Measurements from ENCODE around the gene CYYR1. TPM values are rescaled to one million over a fixed set of nuclear protein-coding genes. Genes with fewer than 3 reads are reported as not detected.

The CYYR1 gene
- total and polyA plus RNA-seq, 7 experiments from 2014 or later = not detected

DNA sequence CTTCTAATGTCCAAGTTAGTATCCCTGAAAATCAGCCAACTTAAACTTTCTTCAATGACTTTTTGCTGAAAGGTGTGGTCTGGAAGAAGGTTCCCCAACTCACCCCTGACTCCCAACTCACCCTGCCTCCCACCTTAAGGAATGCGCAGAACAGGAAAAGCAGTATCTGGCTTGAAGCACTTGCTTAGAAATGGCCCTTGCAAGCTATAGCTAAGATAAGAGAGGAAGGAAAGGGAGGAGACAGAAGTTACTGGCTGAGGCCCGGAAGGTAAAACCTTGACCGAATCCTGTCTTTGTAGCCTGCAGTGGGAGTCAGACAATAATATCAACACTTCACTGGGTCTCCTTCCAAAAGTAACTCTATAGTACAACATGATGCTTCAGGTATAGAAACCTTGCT lies 2.9 kb downstream of the CYYR1 start:
- CTCF ChIA-PET = no interaction called here
- H3K27ac Mint-ChIP-seq = no peak overlapping the region

DNA sequence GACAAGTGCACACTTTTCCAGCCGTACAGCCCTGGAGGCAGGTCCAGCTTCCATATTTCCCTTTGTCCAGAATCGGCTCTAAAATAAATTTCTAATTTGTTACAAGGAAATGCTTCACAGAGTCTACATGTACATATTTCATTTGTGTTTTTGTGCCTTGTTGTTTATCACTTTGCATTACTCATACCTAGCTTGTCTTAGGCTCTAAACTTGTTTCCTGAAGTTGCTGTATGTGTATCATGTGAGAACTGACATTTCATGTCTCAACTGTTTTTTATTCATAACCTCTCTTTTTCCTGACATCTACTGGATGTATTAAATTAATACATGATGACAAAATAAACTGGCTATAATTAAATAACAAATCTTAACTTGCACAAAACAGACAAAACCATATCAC lies 7.5 kb downstream of the CYYR1 start:
- Mint-ChIP-seq H3K4me3 (no peak overlapping the region), H3K9me3 (peaks cover 0 to 10% (median 0%) of the 10 kb centered on the region in 11 donors), H3K27me3 (peaks cover 4 to 23% (median 21%) of the 10 kb centered on the region in 5 donors), H3K4me1 (no peaks in the 10 kb centered on the region), H3K27ac (no peak overlapping the region), H3K36me3 (no peaks in the 10 kb centered on the region)
- DNase-seq (no peak), ATAC-seq (no peak)
- Histone ChIP-seq H3K9me3 (ENCODE audit: control insufficient read depth in 2 of 3, low read length in 3 of 3) (no peaks in the 10 kb centered on the region), H3K27ac (ENCODE audit: low read depth, low read length) (no peak overlapping the region), H3K4me3 (ENCODE audit: low read length) (no peak overlapping the region), H3K36me3 (ENCODE audit: control insufficient read depth in 2 of 3, insufficient read depth in 3 of 3, low read length in 3 of 3) (no peaks in the 10 kb centered on the region), H3K27me3 (ENCODE audit: control insufficient read depth in 2 of 2, insufficient read depth in 2 of 2, low read length in 2 of 2) (no peaks in the 10 kb centered on the region), H3K4me1 (ENCODE audit: control insufficient read depth in 2 of 2, insufficient read depth in 2 of 2, low read length in 2 of 2) (no peaks in the 10 kb centered on the region)
- ChIA-PET CTCF (no interaction called here), POLR2A (no interaction called here)
- intact Hi-C loops (cut with micrococcal nuclease) = no loop called here

More for the DNA sequence above, 2.9 kb downstream of the CYYR1 start:
- peaks cover 0 to 36% (median 10%) of the 10 kb centered on the region in 11 donors for H3K9me3 Mint-ChIP-seq
- H3K27ac ChIP-seq (ENCODE audit: low read depth, low read length) = no peak overlapping the region
- no peak overlapping the region for H3K4me3 ChIP-seq (ENCODE audit: low read length)
- H3K4me1 ChIP-seq (ENCODE audit: control insufficient read depth in 2 of 2, insufficient read depth in 2 of 2, low read length in 2 of 2) = no peaks in the 10 kb centered on the region
- no peak overlapping the region for H3K4me3 Mint-ChIP-seq
- H3K36me3 Mint-ChIP-seq = peaks cover 0 to 4% (median 3%) of the 10 kb centered on the region in 5 donors
- intact Hi-C loops (cut with micrococcal nuclease) = no loop called here
- H3K4me1 Mint-ChIP-seq = peaks cover 0 to 10% (median 5%) of the 10 kb centered on the region in 7 donors
- peaks cover 27 to 50% (median 37%) of the 10 kb centered on the region in 5 donors for H3K27me3 Mint-ChIP-seq
- POLR2A ChIA-PET = no interaction called here
- H3K27me3 ChIP-seq (ENCODE audit: control insufficient read depth in 2 of 2, insufficient read depth in 2 of 2, low read length in 2 of 2) = no peaks in the 10 kb centered on the region
- DNase-seq = no peak
- no peak for ATAC-seq
- no peaks in the 10 kb centered on the region for H3K9me3 ChIP-seq (ENCODE audit: control insufficient read depth in 2 of 3, low read length in 3 of 3)
- H3K36me3 ChIP-seq (ENCODE audit: control insufficient read depth in 2 of 3, insufficient read depth in 3 of 3, low read length in 3 of 3) = no peaks in the 10 kb centered on the region

DNA sequence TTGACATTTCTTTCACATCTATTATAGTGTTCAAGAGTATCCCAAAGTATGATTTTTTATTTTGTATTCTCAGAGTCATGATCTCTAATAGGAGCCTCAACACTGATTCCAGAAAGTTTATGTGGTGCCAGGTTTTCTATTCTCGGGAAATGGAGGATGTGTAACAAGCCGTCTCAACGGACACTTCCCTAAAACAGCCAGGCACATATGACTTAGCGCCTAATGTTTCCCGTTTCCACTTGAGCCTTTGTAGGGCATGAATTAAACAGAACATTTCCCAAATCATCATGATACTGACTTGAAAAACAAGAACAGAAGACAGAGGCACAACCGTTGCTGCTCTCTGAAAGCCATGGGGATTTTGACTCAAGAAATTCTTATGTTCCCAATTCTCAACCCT lies 8.0 kb downstream of the CYYR1 start:
- H3K9me3 Mint-ChIP-seq = peaks cover 0 to 10% (median 0%) of the 10 kb centered on the region in 11 donors
- H3K4me3 ChIP-seq (ENCODE audit: low read length) = no peak overlapping the region
- CTCF ChIA-PET = no interaction called here

DNA sequence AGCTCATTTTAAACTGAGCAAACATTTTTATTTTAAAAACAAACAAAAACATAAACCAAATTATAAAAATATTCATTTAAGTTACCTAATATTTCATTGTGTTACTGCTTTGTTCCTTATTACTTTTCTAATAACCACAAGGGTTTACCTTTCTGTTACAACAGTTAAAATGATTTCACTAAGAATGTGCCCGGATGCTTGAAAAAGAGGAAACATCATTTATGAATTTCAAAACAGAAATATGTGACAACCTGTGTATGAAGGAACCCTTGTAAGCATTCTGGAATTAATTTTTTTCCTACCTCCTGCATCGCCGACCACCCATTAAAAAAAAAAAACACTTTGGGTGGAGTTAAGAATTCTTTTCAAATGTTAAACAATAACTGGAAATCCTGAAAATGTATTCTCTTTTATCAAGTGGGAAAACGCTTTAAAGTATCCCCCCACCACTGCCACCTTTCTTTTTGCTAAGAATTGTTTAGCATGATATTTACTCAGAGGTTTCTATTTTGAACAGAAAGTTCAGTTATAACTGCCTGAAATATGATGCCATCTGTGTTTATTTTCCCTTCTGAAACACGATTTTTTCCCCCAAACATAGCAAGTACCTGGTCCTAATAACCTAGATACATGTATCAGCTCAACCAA lies 9.1 kb downstream of the CYYR1 start:
- ATAC-seq (no peak), DNase-seq (no peak)
- Mint-ChIP-seq H3K9me3 (peaks cover 0 to 9% (median 0%) of the 10 kb centered on the region in 11 donors), H3K4me3 (no peak overlapping the region), H3K27ac (no peak overlapping the region), H3K4me1 (no peaks in the 10 kb centered on the region), H3K27me3 (peaks cover under 1 to 23% (median 13%) of the 10 kb centered on the region in 5 donors), H3K36me3 (no peaks in the 10 kb centered on the region)
- Histone ChIP-seq H3K4me1 (ENCODE audit: control insufficient read depth in 2 of 2, insufficient read depth in 2 of 2, low read length in 2 of 2) (no peaks in the 10 kb centered on the region), H3K27me3 (ENCODE audit: control insufficient read depth in 2 of 2, insufficient read depth in 2 of 2, low read length in 2 of 2) (no peaks in the 10 kb centered on the region), H3K9me3 (ENCODE audit: control insufficient read depth in 2 of 3, low read length in 3 of 3) (no peaks in the 10 kb centered on the region), H3K4me3 (ENCODE audit: low read length) (no peak overlapping the region), H3K27ac (ENCODE audit: low read depth, low read length) (no peak overlapping the region), H3K36me3 (ENCODE audit: control insufficient read depth in 2 of 3, insufficient read depth in 3 of 3, low read length in 3 of 3) (no peaks in the 10 kb centered on the region)
- ChIA-PET POLR2A (no interaction called here), CTCF (no interaction called here)
- intact Hi-C loops (cut with micrococcal nuclease) = no loop called here

More for the DNA sequence above, 8.0 kb downstream of the CYYR1 start:
- no peak overlapping the region for H3K4me3 Mint-ChIP-seq
- H3K27me3 Mint-ChIP-seq = peaks cover 3 to 20% (median 16%) of the 10 kb centered on the region in 5 donors
- no peaks in the 10 kb centered on the region for H3K27me3 ChIP-seq (ENCODE audit: control insufficient read depth in 2 of 2, insufficient read depth in 2 of 2, low read length in 2 of 2)
- no peaks in the 10 kb centered on the region for H3K4me1 Mint-ChIP-seq
- no peak overlapping the region for H3K27ac Mint-ChIP-seq
- no peak for DNase-seq
- no peaks in the 10 kb centered on the region for H3K4me1 ChIP-seq (ENCODE audit: control insufficient read depth in 2 of 2, insufficient read depth in 2 of 2, low read length in 2 of 2)
- H3K36me3 ChIP-seq (ENCODE audit: control insufficient read depth in 2 of 3, insufficient read depth in 3 of 3, low read length in 3 of 3) = no peaks in the 10 kb centered on the region
- POLR2A ChIA-PET = no interaction called here
- H3K27ac ChIP-seq (ENCODE audit: low read depth, low read length) = no peak overlapping the region
- intact Hi-C loops (cut with micrococcal nuclease) = no loop called here
- no peaks in the 10 kb centered on the region for H3K9me3 ChIP-seq (ENCODE audit: control insufficient read depth in 2 of 3, low read length in 3 of 3)
- H3K36me3 Mint-ChIP-seq = no peaks in the 10 kb centered on the region
- ATAC-seq = no peak

DNA sequence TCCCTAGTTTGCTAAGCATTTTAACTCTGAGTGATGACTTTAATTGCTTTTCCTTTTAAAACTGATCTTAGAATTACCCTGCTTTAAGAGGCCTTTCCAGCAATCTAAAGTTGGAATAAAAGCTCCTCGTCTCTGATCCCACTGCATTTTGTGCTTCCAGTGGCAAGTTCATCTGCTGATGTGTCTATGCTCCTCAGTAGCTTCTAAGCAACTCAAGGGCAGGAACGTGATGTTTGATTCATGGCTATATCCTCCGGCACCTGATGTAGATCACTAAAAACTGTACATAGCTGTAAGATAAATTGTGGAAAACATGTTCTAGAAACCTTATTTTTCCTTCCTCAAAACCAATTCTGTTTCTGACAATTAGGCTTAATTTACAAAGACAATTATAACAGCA lies 12.5 kb downstream of the CYYR1 start:
- Histone ChIP-seq H3K9me3 (ENCODE audit: control insufficient read depth in 2 of 3, low read length in 3 of 3) (no peaks in the 10 kb centered on the region), H3K4me3 (ENCODE audit: low read length) (no peak overlapping the region), H3K27ac (ENCODE audit: low read depth, low read length) (no peak overlapping the region), H3K36me3 (ENCODE audit: control insufficient read depth in 2 of 3, insufficient read depth in 3 of 3, low read length in 3 of 3) (no peaks in the 10 kb centered on the region), H3K4me1 (ENCODE audit: control insufficient read depth in 2 of 2, insufficient read depth in 2 of 2, low read length in 2 of 2) (no peaks in the 10 kb centered on the region), H3K27me3 (ENCODE audit: control insufficient read depth in 2 of 2, insufficient read depth in 2 of 2, low read length in 2 of 2) (no peaks in the 10 kb centered on the region)
- ChIA-PET CTCF (interaction anchor here (0.6 kb wide), 1 partner anchor 29 kb away, joined by 3 read pairs; no protein-coding TSS in a partner anchor), POLR2A (no interaction called here)
- H3K9me3 Mint-ChIP-seq = peaks cover 0 to 4% (median 0%) of the 10 kb centered on the region in 11 donors
- no peaks in the 10 kb centered on the region for H3K36me3 Mint-ChIP-seq
- no peak overlapping the region for H3K4me3 Mint-ChIP-seq
- DNase-seq = no peak
- intact Hi-C loops (cut with micrococcal nuclease) = no loop called here
- H3K27ac Mint-ChIP-seq = no peak overlapping the region
- no peaks in the 10 kb centered on the region for H3K4me1 Mint-ChIP-seq
- H3K27me3 Mint-ChIP-seq = peaks cover 0 to 24% (median 4%) of the 10 kb centered on the region in 5 donors
- ATAC-seq = no peak

DNA sequence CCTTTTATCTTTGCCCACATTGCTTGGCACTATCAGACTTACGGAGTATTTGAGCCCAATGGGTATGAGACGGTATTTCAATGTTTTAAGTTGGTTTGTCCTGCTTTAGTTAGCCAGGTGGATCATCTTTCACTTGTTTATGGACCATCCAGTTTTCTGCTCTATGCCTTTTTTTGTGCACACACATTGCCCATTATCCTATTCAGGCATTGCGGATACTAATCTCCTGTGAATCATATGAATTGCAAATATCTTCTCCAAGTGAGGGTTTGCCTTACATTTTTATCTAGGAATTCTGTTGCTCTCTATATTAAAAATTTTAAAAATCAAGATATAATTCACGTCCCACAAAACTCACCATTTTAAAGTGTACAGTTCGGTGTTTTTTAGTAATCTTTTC lies 14.0 kb downstream of the CYYR1 start:
- DNase-seq = no peak
- POLR2A ChIA-PET = no interaction called here
- Mint-ChIP-seq H3K36me3 (no peaks in the 10 kb centered on the region), H3K4me3 (no peak overlapping the region), H3K9me3 (peaks cover 0 to 4% (median 0%) of the 10 kb centered on the region in 11 donors), H3K27me3 (peaks cover 0 to 20% (median 4%) of the 10 kb centered on the region in 5 donors), H3K27ac (no peak overlapping the region), H3K4me1 (no peaks in the 10 kb centered on the region)
- no peaks in the 10 kb centered on the region for H3K4me1 ChIP-seq (ENCODE audit: control insufficient read depth in 2 of 2, insufficient read depth in 2 of 2, low read length in 2 of 2)
- H3K9me3 ChIP-seq (ENCODE audit: control insufficient read depth in 2 of 3, low read length in 3 of 3) = no peaks in the 10 kb centered on the region
- ATAC-seq = no peak
- intact Hi-C loops (cut with micrococcal nuclease) = no loop called here
- no peak overlapping the region for H3K4me3 ChIP-seq (ENCODE audit: low read length)
- CTCF ChIA-PET = no interaction called here
- no peak overlapping the region for H3K27ac ChIP-seq (ENCODE audit: low read depth, low read length)
- H3K36me3 ChIP-seq (ENCODE audit: control insufficient read depth in 2 of 3, insufficient read depth in 3 of 3, low read length in 3 of 3) = no peaks in the 10 kb centered on the region
- no peaks in the 10 kb centered on the region for H3K27me3 ChIP-seq (ENCODE audit: control insufficient read depth in 2 of 2, insufficient read depth in 2 of 2, low read length in 2 of 2)

DNA sequence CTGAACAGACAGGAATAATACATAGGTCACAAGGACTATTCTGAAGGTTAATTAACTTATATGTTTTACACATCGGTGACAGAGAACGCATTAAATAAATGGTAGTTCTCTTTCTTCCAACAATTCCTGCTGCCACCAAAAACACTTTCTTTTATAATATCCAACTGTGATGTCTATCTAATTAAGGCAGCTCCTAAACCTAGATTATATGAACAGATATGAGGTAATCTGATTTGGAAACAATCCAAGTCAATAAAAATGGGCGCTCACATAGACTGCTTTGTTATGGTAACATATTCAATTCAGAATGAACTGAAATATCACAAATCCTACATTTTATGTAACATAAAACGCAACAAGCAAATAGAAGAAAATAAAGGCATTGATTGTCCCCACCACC lies 16.0 kb downstream of the CYYR1 start:
- H3K36me3 ChIP-seq (ENCODE audit: control insufficient read depth in 2 of 3, insufficient read depth in 3 of 3, low read length in 3 of 3) = no peaks in the 10 kb centered on the region
- DNase-seq (no peak), ATAC-seq (no peak)
- Mint-ChIP-seq H3K4me3 (no peak overlapping the region), H3K4me1 (no peaks in the 10 kb centered on the region), H3K9me3 (peaks cover 0 to 4% (median 0%) of the 10 kb centered on the region in 11 donors), H3K27me3 (peaks cover 0 to 19% (median 4%) of the 10 kb centered on the region in 5 donors), H3K27ac (no peak overlapping the region), H3K36me3 (no peaks in the 10 kb centered on the region)
- ChIA-PET CTCF (no interaction called here), POLR2A (no interaction called here)
- H3K4me1 ChIP-seq (ENCODE audit: control insufficient read depth in 2 of 2, insufficient read depth in 2 of 2, low read length in 2 of 2) = no peaks in the 10 kb centered on the region
- no peak overlapping the region for H3K4me3 ChIP-seq (ENCODE audit: low read length)
- H3K9me3 ChIP-seq (ENCODE audit: control insufficient read depth in 2 of 3, low read length in 3 of 3) = no peaks in the 10 kb centered on the region
- intact Hi-C loops (cut with micrococcal nuclease) = no loop called here
- no peaks in the 10 kb centered on the region for H3K27me3 ChIP-seq (ENCODE audit: control insufficient read depth in 2 of 2, insufficient read depth in 2 of 2, low read length in 2 of 2)
- H3K27ac ChIP-seq (ENCODE audit: low read depth, low read length) = no peak overlapping the region
